ENCODE results near the gene PELO. TPM values are rescaled to one million over a fixed set of nuclear protein-coding genes. Genes with fewer than 3 reads are reported as not detected.
A peak's percentile ranks its signal among the peaks of the same experiment; 100 is the strongest.

Gene PELO, protein sequence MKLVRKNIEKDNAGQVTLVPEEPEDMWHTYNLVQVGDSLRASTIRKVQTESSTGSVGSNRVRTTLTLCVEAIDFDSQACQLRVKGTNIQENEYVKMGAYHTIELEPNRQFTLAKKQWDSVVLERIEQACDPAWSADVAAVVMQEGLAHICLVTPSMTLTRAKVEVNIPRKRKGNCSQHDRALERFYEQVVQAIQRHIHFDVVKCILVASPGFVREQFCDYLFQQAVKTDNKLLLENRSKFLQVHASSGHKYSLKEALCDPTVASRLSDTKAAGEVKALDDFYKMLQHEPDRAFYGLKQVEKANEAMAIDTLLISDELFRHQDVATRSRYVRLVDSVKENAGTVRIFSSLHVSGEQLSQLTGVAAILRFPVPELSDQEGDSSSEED
- 10 to 100 TPM; 14.9 to 59.4 (median 17.9) TPM for total RNA-seq
- long read RNA-seq, donor 1, full-length matches to known transcripts = 10 of 46 reads
- long read RNA-seq, donor 1, partial matches to known transcripts = 34 of 46 reads
- long read RNA-seq, donor 1, other reads (novel, unspliced or antisense) = 2 of 46 reads
- long read RNA-seq, donor 2, partial matches to known transcripts = 14 of 14 reads
- long read RNA-seq, donor 2, other reads (novel, unspliced or antisense) = 0 of 14 reads

DNA sequence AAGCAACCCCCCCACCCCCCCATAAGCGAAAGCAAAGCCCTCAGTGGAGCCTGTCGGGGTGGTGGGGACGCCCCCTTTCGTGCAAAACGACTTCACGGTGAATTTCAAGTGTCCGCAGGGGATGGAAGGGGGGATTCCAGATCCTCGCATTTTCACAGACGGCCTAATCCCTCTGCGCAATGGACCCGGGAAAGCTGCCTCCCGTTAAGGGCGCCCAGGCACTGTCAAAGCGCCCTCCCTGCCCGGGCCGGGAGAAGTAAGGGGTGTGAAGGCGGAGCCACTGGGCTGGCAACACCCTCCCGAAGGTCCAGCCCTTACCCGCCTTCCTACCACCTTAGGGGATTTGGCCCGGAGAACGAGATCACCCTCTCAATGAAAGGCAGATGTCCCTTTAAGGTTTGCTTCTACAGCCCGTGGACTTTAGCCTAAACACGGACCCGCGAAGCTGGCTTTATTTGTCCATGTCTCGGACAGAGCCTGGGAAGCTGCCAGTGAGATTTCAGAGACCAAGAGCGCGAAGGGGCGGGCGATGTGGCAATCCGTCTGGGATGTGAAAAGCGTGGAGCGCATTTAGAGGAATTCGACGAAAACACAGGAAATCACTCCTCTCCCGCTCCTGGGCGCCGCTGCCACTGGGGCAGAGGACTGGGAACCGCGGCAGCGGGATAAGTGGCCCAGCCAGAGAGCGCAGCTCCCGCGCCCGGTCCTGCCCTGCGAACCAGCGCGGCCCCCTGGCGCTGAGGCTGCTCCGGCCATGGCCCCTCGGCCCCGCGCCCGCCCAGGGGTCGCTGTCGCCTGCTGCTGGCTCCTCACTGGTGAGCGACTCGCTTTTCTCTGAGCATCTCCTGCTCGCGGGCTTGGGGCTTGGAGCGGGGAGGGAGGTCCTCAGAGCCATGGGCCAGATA is at the start of gene PELO, which contains the start of gene ITGA1:
Gene PELO, plus strand, starts transcription at position 317 of the 905 bp plus-strand sequence. CDS start 12,479 bp downstream, outside the sequence.
Gene ITGA1, plus strand, starts transcription at position 317 of the 905 bp plus-strand sequence. Its CDS starts 438 bp downstream, at position 755.
- TF ChIP-seq, protein P1, sequence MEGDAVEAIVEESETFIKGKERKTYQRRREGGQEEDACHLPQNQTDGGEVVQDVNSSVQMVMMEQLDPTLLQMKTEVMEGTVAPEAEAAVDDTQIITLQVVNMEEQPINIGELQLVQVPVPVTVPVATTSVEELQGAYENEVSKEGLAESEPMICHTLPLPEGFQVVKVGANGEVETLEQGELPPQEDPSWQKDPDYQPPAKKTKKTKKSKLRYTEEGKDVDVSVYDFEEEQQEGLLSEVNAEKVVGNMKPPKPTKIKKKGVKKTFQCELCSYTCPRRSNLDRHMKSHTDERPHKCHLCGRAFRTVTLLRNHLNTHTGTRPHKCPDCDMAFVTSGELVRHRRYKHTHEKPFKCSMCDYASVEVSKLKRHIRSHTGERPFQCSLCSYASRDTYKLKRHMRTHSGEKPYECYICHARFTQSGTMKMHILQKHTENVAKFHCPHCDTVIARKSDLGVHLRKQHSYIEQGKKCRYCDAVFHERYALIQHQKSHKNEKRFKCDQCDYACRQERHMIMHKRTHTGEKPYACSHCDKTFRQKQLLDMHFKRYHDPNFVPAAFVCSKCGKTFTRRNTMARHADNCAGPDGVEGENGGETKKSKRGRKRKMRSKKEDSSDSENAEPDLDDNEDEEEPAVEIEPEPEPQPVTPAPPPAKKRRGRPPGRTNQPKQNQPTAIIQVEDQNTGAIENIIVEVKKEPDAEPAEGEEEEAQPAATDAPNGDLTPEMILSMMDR (IDR thresholded peaks at IDR 0.05) = no peak
- H3K9me3 ChIP-seq = no peaks in the 10 kb centered on the region
- DNase-seq = peak; percentile 82 to 85 (median 83)
- peak; percentile 86 for ATAC-seq
- intact Hi-C loops (cut with DNase I, micrococcal nuclease) = loop anchor here (2.0 to 10.0 kb wide), 2 partner anchors 127 kb away; no protein-coding TSS in a partner anchor
- no peaks in the 10 kb centered on the region for H3K36me3 ChIP-seq (ENCODE audit: low read depth)
- H3K4me3 ChIP-seq = peak within 1 kb of the TSS; percentile 41
- peaks cover 7% of the 10 kb centered on the region for H3K4me1 ChIP-seq (ENCODE audit: low read depth)

- H3K9me3 ChIP-seq = no peaks in the 10 kb centered on the region
- no peak for ATAC-seq
- no peaks in the 10 kb centered on the region for H3K36me3 ChIP-seq (ENCODE audit: low read depth)
- no peaks in the 10 kb centered on the region for H3K4me1 ChIP-seq (ENCODE audit: low read depth)
- TF ChIP-seq, protein P1 (IDR thresholded peaks at IDR 0.05) = no peak
- DNase-seq = no peak
- intact Hi-C loops (cut with DNase I, micrococcal nuclease) = no loop called here
- H3K4me3 ChIP-seq = no peak overlapping the region
Measured at GRCh38 chr5:52738095-52738506, 49.6 kb upstream of the PELO start.

- H3K9me3 ChIP-seq = no peaks in the 10 kb centered on the region
- intact Hi-C loops (cut with DNase I, micrococcal nuclease) = no loop called here
- DNase-seq = no peak
- no peaks in the 10 kb centered on the region for H3K36me3 ChIP-seq (ENCODE audit: low read depth)
- no peaks in the 10 kb centered on the region for H3K4me1 ChIP-seq (ENCODE audit: low read depth)
- H3K4me3 ChIP-seq = no peak overlapping the region
- ATAC-seq = no peak
- TF ChIP-seq, protein P1 (IDR thresholded peaks at IDR 0.05) = no peak
Measured at GRCh38 chr5:52740007-52740406, 47.7 kb upstream of the PELO start.

DNA sequence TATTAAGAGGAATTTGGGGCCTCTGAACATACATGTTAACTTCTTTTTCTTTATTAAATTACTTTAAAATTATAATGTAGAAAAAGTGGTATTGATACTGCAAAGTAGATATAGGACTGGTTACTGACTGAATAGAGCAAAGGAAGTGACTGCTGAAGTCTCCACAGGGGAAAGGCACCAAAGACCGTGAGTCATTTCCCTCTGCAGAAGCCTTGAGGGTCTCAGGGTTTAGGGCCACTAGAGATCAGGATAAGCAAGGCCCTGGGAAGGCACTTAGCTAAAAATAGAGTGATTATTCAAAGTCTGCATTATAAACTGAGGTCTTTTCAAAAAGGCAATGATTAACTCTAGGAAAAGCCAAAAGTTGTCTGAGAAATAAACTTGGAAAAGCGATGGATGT is 44.7 kb upstream of the PELO start:
- Histone ChIP-seq H3K4me1 (ENCODE audit: low read depth) (no peaks in the 10 kb centered on the region), H3K36me3 (ENCODE audit: low read depth) (no peaks in the 10 kb centered on the region), H3K4me3 (no peak overlapping the region), H3K9me3 (no peaks in the 10 kb centered on the region)
- TF ChIP-seq, protein P1 (IDR thresholded peaks at IDR 0.05) = no peak
- no peak for DNase-seq
- intact Hi-C loops (cut with DNase I, micrococcal nuclease) = no loop called here
- peak; percentile 54 for ATAC-seq

DNA sequence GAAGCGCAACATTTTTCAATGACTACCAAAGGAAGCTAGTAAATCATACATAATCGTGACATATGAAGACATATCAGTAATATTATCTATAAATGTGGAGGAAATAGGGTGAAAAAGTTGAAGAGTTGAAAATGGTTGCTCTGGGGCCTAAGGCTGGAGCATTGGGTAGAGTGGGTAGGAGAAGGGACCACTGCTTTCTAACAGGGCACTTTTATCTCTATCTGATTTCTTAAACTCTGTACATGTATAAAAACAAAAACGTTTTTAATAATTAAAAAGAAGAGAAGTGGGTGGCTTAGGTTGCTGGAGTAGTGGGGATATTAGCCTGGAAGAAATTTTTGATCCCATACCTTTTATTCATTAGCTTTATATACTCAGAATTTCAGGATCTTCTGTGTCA is 44.2 kb upstream of the PELO start:
- H3K9me3 ChIP-seq = no peaks in the 10 kb centered on the region
- no peak for DNase-seq
- H3K4me3 ChIP-seq = no peak overlapping the region
- H3K36me3 ChIP-seq (ENCODE audit: low read depth) = no peaks in the 10 kb centered on the region
- intact Hi-C loops (cut with DNase I, micrococcal nuclease) = no loop called here
- TF ChIP-seq, protein P1 (IDR thresholded peaks at IDR 0.05) = no peak
- no peaks in the 10 kb centered on the region for H3K4me1 ChIP-seq (ENCODE audit: low read depth)
- ATAC-seq = no peak
